ENCODE results near the gene LRMDA.

DNA sequence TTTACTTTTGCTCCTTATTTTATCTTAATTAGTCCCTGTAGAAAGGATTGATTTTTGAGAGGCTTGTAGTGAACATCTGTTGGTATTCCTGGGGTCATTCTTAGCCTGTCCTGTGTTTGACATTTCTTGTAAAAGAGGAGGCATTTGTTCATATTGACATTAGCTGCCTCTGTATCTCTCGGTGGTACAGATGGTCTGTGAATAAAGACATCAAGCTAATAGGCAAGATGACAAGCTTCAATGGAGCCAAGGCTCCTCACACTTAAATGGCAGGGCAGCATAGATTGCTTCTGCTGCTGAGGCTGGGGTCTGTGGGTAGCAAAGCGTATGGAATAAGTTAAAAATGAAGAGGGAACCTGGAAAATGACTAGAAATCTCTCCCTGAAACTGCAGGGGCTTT lies 687.6 kb downstream of the LRMDA start:
- TF ChIP-seq, protein P1, sequence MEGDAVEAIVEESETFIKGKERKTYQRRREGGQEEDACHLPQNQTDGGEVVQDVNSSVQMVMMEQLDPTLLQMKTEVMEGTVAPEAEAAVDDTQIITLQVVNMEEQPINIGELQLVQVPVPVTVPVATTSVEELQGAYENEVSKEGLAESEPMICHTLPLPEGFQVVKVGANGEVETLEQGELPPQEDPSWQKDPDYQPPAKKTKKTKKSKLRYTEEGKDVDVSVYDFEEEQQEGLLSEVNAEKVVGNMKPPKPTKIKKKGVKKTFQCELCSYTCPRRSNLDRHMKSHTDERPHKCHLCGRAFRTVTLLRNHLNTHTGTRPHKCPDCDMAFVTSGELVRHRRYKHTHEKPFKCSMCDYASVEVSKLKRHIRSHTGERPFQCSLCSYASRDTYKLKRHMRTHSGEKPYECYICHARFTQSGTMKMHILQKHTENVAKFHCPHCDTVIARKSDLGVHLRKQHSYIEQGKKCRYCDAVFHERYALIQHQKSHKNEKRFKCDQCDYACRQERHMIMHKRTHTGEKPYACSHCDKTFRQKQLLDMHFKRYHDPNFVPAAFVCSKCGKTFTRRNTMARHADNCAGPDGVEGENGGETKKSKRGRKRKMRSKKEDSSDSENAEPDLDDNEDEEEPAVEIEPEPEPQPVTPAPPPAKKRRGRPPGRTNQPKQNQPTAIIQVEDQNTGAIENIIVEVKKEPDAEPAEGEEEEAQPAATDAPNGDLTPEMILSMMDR (conservative IDR thresholded peaks at IDR 0.05; ENCODE audit: low read depth, low read length), result no peak
- no peak for TF ChIP-seq RAD21 (IDR thresholded peaks at IDR 0.05; ENCODE audit: low read length)
- TF ChIP-seq POLR2A (IDR thresholded peaks at IDR 0.05; ENCODE audit: low read depth, low read length), result no peak
- no peak for TF ChIP-seq FOS (IDR thresholded peaks at IDR 0.05; ENCODE audit: low read depth, low read length)
- TF ChIP-seq, protein P2, sequence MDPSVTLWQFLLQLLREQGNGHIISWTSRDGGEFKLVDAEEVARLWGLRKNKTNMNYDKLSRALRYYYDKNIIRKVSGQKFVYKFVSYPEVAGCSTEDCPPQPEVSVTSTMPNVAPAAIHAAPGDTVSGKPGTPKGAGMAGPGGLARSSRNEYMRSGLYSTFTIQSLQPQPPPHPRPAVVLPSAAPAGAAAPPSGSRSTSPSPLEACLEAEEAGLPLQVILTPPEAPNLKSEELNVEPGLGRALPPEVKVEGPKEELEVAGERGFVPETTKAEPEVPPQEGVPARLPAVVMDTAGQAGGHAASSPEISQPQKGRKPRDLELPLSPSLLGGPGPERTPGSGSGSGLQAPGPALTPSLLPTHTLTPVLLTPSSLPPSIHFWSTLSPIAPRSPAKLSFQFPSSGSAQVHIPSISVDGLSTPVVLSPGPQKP (IDR thresholded peaks at IDR 0.05; ENCODE audit: borderline replicate concordance, low read depth, low read length), result no peak
- no peak for TF ChIP-seq RCOR1 (IDR thresholded peaks at IDR 0.05; ENCODE audit: insufficient replicate concordance, low read length)

Data from IMR-90 (cell line).